C1 segment of cervical spinal cord (tissue), 14 donors: Measurements from ENCODE around the gene MAPK11.

Source experiments
- DNase-seq, 14 donors: peaks; one replicate each; lab custom pipeline; 2025; lab: John Stamatoyannopoulos, UW

The MAPK11 gene

GRCh38 chr22:50226063-50226874 is 43.9 kb downstream of the MAPK11 start:
- DNase-seq = no peak

- no peak for DNase-seq
Observed at GRCh38 chr22:50225200-50225969, 44.8 kb downstream of the MAPK11 start.

- DNase-seq = no peak
Observed at GRCh38 chr22:50224071-50224470, 46.1 kb downstream of the MAPK11 start.

- no peak for DNase-seq
Observed at GRCh38 chr22:50222508-50222907, 47.7 kb downstream of the MAPK11 start.

- DNase-seq = no peak
Observed at GRCh38 chr22:50221410-50222300, 48.5 kb downstream of the MAPK11 start.

- no peak for DNase-seq
Observed at GRCh38 chr22:50220603-50221409, 49.4 kb downstream of the MAPK11 start.

- no peak for DNase-seq
Observed at GRCh38 chr22:50219800-50220602, 50.2 kb downstream of the MAPK11 start.

- DNase-seq = no peak
Observed at GRCh38 chr22:50218996-50219727, 51.0 kb downstream of the MAPK11 start.

- no peak for DNase-seq
Observed at GRCh38 chr22:50218153-50218995, 51.8 kb downstream of the MAPK11 start.

- DNase-seq = no peak
Observed at GRCh38 chr22:50217543-50218152, 52.5 kb downstream of the MAPK11 start.

- DNase-seq = no peak
Observed at GRCh38 chr22:50216684-50217520, 53.3 kb downstream of the MAPK11 start.

- DNase-seq = no peak
Observed at GRCh38 chr22:50216055-50216683, 54.0 kb downstream of the MAPK11 start.

GRCh38 chr22:50215297-50216054 is 54.7 kb downstream of the MAPK11 start:
- no peak for DNase-seq
